KG1 (cell line): Measurements from ENCODE around the gene KRTAP9-2.
"Not testable (repeated sequence)": the region's sequence is repeated elsewhere in the genome, so short reads cannot be mapped to it uniquely, and the experiment has no call there.

Experiments used
- DNase-seq: peaks from one replicate; lab custom pipeline; 2025; lab: John Stamatoyannopoulos, UW

KRTAP9-2 gene, protein sequence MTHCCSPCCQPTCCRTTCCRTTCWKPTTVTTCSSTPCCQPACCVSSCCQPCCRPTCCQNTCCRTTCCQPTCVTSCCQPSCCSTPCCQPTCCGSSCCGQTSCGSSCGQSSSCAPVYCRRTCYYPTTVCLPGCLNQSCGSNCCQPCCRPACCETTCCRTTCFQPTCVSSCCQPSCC

DNA sequence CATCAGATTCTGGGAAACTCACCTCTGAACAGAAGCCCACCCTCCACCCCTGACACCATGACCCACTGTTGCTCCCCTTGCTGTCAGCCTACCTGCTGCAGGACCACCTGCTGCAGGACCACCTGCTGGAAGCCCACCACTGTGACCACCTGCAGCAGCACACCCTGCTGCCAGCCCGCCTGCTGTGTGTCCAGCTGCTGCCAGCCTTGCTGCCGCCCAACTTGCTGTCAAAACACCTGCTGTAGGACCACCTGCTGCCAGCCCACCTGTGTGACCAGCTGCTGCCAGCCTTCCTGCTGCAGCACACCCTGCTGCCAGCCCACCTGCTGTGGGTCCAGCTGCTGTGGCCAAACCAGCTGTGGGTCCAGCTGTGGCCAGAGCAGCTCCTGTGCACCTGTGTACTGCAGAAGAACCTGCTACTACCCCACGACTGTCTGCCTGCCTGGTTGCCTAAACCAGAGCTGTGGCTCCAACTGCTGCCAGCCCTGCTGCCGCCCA, at the start of gene KRTAP9-2:
Gene KRTAP9-2 (plus strand): TSS at position 51 of the 498 bp plus-strand sequence. CDS start 7 bp downstream, at position 58.
- DNase-seq: not testable (repeated sequence)

- no peak for DNase-seq
Measured at GRCh38 chr17:41176744-41177387, 49.6 kb upstream of the KRTAP9-2 start.

DNA sequence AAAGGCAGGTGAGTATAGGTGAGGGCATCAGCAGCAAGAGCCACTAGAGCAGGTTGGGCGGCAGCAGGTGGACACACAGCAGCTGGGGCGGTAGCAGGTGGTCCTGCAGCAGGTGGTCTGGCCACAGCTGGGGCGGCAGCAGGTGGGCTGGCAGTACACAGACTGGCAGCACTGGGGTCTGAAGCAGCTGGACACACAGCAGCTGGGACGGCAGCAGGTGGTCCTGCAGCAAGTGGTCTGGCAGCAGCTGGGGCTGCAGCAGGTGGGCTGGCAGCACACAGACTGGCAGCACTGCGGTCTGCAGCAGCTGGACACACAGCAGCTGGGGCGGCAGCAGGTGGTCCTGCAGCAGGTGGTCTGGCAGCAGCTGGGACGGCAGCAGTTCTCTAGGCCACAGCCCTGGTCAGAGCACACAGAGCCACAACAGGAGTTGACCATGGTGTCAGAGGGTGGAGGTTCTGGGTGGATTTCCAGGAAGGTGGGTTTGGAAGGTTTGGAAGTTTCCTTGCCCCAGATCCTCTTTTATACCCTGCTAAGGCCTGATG, 48.6 kb upstream of the KRTAP9-2 start, which contains the start of gene KRTAP4-2:
Gene KRTAP4-2 (minus strand): TSS at position 495 of the 545 bp plus-strand sequence. CDS start 57 bp downstream, at position 438.
- no peak for DNase-seq

- DNase-seq: no peak
Measured at GRCh38 chr17:41178341-41178740, 48.1 kb upstream of the KRTAP9-2 start.

DNA sequence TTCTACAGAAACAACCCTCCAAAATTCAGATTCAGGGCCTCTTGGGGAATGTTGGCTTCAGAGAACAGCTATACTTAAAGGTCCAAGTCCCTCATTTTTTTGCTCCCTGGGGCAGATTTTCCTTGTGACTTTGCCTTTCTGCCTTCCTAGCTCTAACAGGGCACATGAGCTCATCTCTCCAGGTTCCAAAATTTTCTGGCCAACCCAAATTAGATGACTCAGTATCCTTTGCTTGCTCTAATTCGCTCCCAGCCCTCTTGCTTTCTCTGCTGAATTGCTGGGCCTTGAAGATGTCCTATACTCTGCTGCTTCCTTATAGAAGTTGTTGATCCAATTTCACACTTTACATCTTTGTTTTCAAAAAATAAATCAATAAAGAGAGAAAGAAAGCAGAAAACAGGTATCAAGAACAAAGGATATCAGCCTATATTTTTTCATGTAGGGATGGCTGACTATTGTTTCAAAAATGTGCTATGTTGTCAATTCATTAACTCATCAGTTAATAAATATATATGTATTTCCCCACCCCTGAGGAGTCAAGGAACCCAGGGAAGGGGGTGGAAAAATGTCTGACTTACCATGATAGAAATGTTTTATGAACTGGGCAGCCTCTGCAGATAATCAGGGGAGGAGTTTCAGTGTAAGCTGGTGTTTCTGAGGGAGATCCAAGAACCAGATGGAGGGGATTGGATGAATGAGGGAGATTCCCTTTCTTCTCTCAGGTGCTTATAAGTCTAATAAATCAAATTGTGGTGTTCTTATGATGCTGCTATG, 47.4 kb upstream of the KRTAP9-2 start:
- no peak for DNase-seq

DNA sequence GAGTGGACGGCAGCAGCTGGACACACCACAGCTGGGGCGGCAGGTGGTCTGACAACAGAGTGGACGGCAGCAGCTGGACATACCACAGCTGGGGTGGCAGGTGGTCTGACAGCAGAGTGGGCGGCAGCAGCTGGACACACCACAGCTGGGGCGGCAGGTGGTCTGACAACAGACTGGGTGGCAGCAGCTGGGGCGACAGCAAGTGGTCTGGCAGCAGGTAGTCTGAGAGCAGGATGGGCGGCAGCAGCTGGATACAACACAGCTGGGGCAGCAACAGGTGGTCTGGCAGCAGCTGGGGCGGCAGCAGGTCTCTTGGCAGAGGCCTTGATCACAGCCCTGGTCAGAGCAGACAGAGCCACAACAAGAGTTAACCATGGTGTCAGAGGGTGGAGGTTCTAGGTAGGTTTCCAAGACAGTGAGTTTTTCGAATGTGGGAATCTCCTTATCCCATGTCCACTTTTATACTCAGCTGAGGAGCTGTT, 41.9 kb upstream of the KRTAP9-2 start, which contains the start of gene KRTAP4-1:
Gene KRTAP4-1 (minus strand): TSS at position 432 of the 482 bp plus-strand sequence. CDS start 57 bp downstream, at position 375.
- no peak for DNase-seq

- DNase-seq: no peak
Measured at GRCh38 chr17:41185001-41185400, 41.4 kb upstream of the KRTAP9-2 start.

DNA sequence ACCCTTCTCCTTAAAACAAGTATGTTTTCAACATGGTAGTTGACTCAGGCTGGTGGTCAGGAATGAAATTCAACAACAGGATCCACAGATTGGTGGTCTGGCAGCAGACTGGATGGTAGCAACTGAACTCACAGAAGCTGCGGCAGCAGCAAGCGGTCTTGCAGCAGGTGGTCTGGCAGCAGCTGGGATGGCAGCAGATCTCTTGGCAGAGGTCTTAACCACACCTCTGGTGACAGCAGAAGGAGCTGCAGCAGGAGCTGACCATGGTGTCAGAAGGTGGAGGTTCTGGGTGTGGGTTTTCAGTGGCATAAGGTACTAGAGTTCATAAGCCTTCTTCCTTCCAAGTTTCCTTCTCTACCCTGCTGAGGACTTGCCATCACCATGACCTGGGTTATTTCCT, 39.6 kb upstream of the KRTAP9-2 start:
- DNase-seq: no peak

DNA sequence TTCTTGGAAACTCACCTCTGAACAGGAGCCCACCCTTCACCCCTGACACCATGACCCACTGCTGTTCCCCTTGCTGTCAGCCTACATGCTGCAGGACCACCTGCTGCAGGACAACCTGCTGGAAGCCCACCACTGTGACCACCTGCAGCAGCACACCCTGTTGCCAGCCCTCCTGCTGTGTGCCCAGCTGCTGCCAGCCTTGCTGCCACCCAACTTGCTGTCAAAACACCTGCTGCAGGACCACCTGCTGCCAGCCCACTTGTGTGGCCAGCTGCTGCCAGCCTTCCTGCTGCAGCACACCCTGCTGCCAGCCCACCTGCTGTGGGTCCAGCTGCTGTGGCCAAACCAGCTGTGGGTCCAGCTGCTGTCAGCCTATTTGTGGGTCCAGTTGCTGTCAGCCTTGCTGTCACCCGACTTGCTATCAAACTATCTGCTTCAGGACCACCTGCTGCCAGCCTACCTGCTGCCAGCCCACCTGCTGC, 36.6 kb upstream of the KRTAP9-2 start, which contains the start of gene KRTAP9-1:
Gene KRTAP9-1 (plus strand): TSS at position 51 of the 482 bp plus-strand sequence. CDS start 0 bp downstream, at position 51.
- DNase-seq: not testable (repeated sequence)

GRCh38 chr17:41190328-41190727, 36.1 kb upstream of the KRTAP9-2 start:
- no peak for DNase-seq

DNA sequence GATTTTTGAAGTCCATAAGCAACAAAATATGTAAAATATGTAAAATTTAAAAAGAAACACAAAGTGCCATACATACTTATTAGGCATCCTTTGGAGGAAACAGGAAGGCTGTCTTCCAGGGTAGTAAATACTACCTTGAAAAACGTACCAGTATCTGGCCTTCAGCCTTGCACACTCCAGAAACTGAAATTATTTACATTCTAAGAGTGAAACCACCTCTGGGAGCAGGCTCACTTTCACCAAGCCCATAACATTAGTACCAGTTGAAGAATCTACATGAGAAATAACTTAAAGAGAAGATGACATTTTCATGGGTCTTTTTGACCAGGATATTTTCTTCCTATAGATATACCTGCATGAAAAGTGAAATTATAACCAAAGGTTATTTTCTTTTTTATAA, 30.4 kb upstream of the KRTAP9-2 start:
- no peak for DNase-seq

- no peak for DNase-seq
Measured at GRCh38 chr17:41199421-41200078, 26.9 kb upstream of the KRTAP9-2 start.

DNA sequence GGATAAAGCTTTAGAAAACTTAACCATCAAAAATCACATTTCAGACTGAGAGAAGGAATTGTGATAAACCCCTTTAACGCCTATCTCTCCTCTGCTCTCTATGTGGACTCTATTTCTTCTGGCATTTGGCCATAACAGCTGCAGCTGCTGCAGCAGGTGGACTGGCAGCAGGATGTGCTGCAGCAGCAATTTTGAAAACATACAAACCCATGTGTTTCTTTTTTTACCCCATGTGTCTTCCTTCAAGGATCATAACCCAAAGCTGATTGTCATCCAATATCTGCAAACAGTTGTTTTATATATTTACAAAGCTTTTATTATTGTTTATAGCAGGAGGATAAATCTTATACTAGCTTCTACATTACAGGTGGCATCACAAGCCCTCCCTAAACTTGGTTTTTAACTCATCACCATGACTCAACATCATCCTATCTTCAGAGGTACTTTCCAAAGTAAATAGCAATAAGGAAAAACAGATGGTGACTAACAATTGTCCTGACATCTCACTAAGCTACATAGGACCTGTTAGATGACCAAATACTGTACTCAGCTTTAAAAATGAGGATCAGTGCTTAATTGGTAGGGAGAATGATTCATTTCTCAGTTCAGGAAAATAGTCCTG, 14.5 kb upstream of the KRTAP9-2 start:
- no peak for DNase-seq

- no peak for DNase-seq
Measured at GRCh38 chr17:41212524-41213169, 13.8 kb upstream of the KRTAP9-2 start.

GRCh38 chr17:41215681-41216080, 10.8 kb upstream of the KRTAP9-2 start:
- no peak for DNase-seq

GRCh38 chr17:41223821-41224220, 2.6 kb upstream of the KRTAP9-2 start:
- DNase-seq: no peak

DNA sequence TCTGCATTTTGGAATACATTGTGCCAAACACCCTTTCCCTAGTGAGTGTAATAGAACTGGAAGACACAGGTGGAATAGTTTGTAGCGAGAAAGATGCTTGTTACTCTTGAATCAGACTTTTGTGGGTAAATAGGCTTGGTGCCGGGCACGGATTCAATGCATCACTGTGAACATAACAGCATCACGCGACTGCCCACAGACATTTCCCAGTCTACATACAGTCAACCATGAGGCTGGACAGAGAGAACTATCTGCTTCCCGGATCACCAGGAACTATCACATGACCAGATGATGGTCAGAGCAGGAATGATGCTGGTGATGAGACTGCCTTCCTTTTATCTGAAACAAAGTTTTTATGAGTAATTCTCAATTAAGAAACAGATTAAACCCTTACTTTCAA, 397 bp upstream of the KRTAP9-2 start:
- DNase-seq: no peak

DNA sequence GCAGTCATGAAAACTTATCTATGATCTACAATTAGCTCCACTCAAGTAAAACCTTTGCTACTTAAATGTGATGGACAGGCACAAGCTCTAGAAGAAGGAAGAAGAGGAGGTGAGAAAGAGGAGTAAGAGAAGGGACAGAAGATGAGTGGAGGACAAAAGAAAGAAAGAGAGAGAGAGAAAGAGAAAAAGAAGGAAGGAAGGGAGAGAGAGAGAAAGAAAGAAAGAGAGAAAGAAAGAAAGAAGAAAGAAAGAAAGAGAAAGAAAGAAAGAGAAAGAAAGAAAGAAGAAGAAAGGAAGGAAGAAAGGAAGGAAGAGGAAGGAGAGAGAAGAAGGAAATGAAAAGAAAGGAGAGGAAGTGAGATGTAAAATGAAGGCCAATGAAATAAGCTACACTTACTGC, 3.6 kb downstream of the KRTAP9-2 start:
- no peak for DNase-seq

GRCh38 chr17:41231731-41232130, 5.3 kb downstream of the KRTAP9-2 start:
- DNase-seq: no peak

- DNase-seq: not testable (repeated sequence)
Measured at GRCh38 chr17:41232399-41233105, 6.1 kb downstream of the KRTAP9-2 start, which contains the start of gene KRTAP9-3. TSS of gene KRTAP9-3 (plus strand) at chr17:41232449. CDS start at chr17:41232502, 53 bp downstream.
